Measurements from ENCODE around the gene RFX3. TPM values are rescaled to one million over a fixed set of nuclear protein-coding genes. Genes with fewer than 3 reads are reported as not detected.

Gene RFX3
- total and polyA plus RNA-seq, 8 donors: 10.5 to 26.2 (median 17.4) TPM

DNA sequence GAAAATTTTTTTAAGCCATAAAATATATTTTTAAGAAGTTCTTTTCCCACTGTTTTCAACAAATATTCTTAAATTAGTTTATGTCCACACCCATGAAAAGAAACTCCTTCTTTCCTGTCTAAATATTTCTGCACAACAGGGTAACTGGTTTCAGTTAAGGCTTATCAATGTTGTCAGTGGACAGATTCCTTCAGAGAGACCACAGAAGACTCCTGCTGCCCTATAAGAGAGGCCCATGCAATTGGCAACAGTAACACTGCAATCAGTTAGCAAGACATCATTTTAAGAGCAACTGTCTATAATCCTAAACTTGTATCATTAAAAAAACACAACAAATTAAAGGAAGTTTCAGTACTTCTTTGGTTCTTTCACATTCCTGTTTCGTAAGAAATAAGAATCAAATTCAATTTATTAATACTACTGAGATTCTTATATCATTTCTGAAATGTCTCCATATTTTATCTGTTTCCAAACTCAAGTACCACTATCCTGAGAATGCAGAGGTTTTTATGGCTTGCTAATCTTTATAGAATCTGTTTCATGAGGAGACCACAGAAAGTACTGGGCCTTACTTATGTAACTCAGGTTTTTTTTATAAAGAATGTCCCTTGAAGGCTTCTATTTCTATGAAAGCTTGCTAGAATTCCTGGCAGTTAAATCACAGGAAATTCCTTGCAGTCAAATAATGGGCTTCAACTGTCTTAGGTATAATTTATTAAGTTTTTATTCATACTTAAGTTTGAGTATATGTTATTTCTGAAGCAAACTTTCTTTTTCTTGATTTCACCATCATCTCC lies 240.2 kb downstream of the RFX3 start:
- H3K36me3 ChIP-seq: peaks cover 0 to 9% of the 10 kb centered on the region in 2 donors
- DNase-seq: no peak
- intact Hi-C loops (cut with DNase I): no loop called here
- H3K27ac ChIP-seq: no peak overlapping the region
- TF ChIP-seq, protein P1, sequence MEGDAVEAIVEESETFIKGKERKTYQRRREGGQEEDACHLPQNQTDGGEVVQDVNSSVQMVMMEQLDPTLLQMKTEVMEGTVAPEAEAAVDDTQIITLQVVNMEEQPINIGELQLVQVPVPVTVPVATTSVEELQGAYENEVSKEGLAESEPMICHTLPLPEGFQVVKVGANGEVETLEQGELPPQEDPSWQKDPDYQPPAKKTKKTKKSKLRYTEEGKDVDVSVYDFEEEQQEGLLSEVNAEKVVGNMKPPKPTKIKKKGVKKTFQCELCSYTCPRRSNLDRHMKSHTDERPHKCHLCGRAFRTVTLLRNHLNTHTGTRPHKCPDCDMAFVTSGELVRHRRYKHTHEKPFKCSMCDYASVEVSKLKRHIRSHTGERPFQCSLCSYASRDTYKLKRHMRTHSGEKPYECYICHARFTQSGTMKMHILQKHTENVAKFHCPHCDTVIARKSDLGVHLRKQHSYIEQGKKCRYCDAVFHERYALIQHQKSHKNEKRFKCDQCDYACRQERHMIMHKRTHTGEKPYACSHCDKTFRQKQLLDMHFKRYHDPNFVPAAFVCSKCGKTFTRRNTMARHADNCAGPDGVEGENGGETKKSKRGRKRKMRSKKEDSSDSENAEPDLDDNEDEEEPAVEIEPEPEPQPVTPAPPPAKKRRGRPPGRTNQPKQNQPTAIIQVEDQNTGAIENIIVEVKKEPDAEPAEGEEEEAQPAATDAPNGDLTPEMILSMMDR (IDR thresholded peaks at IDR 0.05): no peak
- no peak for ATAC-seq
- H3K4me3 ChIP-seq: no peak overlapping the region
- H3K9me3 ChIP-seq: no peaks in the 10 kb centered on the region
- no peaks in the 10 kb centered on the region for H3K4me1 ChIP-seq
- no peaks in the 10 kb centered on the region for H3K27me3 ChIP-seq

DNA sequence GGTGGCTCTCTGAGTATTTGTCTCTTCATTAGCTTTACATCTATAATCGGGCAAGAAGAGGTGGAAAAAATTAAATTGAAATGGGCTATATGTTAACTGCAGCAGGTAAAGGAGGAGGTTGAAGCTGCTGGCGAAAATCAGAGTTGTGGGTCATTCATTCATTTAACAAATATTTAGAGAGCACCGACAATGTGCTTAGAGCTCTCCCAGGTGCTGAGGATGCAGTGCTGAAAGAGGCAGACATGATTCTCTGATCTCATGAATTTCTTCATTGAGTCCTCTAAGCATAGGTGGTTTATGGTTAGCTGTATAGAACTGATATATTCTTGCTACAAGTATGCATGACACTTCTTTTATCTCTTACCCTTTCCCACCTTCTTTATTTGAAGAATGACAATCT lies 243.4 kb downstream of the RFX3 start:
- ATAC-seq: no peak

DNA sequence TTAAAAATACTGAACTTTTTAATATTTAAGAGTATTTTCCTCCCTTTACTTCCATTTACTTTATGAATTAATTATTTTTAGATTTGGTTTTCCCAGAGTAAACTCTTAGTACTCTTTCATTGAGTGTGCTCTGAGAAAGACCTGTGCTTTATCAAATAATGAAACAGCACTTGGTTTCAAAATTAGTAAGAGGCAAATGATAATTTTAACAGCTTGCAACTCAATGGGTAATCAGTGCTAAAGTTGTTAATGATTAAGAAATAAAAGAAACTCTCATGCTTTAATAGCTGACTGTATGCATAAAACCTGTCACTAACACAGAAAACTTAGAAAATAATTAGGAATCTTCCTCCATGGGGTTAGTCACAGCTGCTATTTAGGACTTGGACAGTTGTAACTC lies 244.4 kb downstream of the RFX3 start:
- DNase-seq (no peak), ATAC-seq (no peak)
- no peaks in the 10 kb centered on the region for H3K36me3 ChIP-seq
- H3K4me1 ChIP-seq: no peaks in the 10 kb centered on the region
- intact Hi-C loops (cut with DNase I): no loop called here
- no peak overlapping the region for H3K4me3 ChIP-seq
- no peaks in the 10 kb centered on the region for H3K9me3 ChIP-seq
- H3K27ac ChIP-seq: no peak overlapping the region
- TF ChIP-seq, protein P1 (IDR thresholded peaks at IDR 0.05): no peak
- no peaks in the 10 kb centered on the region for H3K27me3 ChIP-seq

More for the DNA sequence above, 243.4 kb downstream of the RFX3 start:
- no peak for DNase-seq
- TF ChIP-seq, protein P1 (IDR thresholded peaks at IDR 0.05): no peak
- no peaks in the 10 kb centered on the region for H3K9me3 ChIP-seq
- H3K4me3 ChIP-seq: no peak overlapping the region
- H3K4me1 ChIP-seq: no peaks in the 10 kb centered on the region
- no peak overlapping the region for H3K27ac ChIP-seq
- intact Hi-C loops (cut with DNase I): no loop called here
- H3K27me3 ChIP-seq: no peaks in the 10 kb centered on the region
- H3K36me3 ChIP-seq: peaks cover 0 to 4% of the 10 kb centered on the region in 2 donors

DNA sequence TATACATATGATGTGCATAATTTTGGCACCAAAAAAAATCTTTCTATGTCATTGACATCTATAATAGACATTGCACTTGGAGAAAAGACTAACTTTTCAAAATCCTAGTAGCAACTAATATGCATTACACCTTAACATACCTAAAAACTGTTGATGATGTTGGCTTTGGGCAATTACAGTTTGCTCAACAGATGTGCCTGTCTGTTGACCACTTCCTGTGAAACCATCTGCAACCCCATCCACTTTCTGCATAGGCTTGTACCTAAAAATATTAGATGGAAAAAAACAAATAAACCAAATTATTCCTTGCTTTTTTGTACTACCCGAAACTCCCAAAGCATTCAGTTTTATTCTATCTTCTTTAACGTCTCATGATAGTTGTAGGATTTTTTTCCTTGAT lies 248.6 kb downstream of the RFX3 start:
- DNase-seq (no peak), ATAC-seq (no peak)
- Histone ChIP-seq H3K36me3 (peaks cover 0 to 6% of the 10 kb centered on the region in 2 donors), H3K27me3 (no peaks in the 10 kb centered on the region), H3K4me3 (no peak overlapping the region), H3K4me1 (no peaks in the 10 kb centered on the region), H3K27ac (no peak overlapping the region), H3K9me3 (no peaks in the 10 kb centered on the region)
- intact Hi-C loops (cut with DNase I): no loop called here
- TF ChIP-seq, protein P1 (IDR thresholded peaks at IDR 0.05): no peak

GRCh38 chr9:3271581-3271980 lies 254.2 kb downstream of the RFX3 start:
- ATAC-seq: no peak
- TF ChIP-seq, protein P1 (IDR thresholded peaks at IDR 0.05): no peak
- intact Hi-C loops (cut with DNase I): no loop called here

More at GRCh38 chr9:3271581-3271980, 254.2 kb downstream of the RFX3 start:
- Histone ChIP-seq H3K27ac (no peak overlapping the region), H3K4me1 (no peaks in the 10 kb centered on the region), H3K4me3 (no peak overlapping the region), H3K36me3 (peaks cover 0 to 22% of the 10 kb centered on the region in 2 donors), H3K9me3 (no peaks in the 10 kb centered on the region), H3K27me3 (no peaks in the 10 kb centered on the region)
- DNase-seq: no peak

Data from left lung (tissue), 10 donors.